ENCODE measurements around the gene KCNN1.

GRCh38 chr19:18010149-18010548 is 43.2 kb downstream of the KCNN1 start:
- TF ChIP-seq CTCF (IDR thresholded peaks at IDR 0.05) (no peak), EZH2 (IDR thresholded peaks at IDR 0.05) (no peak), EZH2phosphoT487 (IDR thresholded peaks at IDR 0.05) (no peak)
